HG02623 (cell line): ENCODE results near the gene ZBTB12.
"Not testable (repeated sequence)": the region's sequence is repeated elsewhere in the genome, so short reads cannot be mapped to it uniquely, and the experiment has no call there.

Source experiments
- ATAC-seq: cut with Tn5 transposase; IDR thresholded peaks from one replicate; pipeline ENCODE4 v1.9.1; 2021; ENCODE audit warnings: moderate library complexity; ENCODE audit not compliant: unreplicated experiment

ZBTB12 gene, protein sequence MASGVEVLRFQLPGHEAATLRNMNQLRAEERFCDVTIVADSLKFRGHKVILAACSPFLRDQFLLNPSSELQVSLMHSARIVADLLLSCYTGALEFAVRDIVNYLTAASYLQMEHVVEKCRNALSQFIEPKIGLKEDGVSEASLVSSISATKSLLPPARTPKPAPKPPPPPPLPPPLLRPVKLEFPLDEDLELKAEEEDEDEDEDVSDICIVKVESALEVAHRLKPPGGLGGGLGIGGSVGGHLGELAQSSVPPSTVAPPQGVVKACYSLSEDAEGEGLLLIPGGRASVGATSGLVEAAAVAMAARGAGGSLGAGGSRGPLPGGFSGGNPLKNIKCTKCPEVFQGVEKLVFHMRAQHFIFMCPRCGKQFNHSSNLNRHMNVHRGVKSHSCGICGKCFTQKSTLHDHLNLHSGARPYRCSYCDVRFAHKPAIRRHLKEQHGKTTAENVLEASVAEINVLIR

DNA sequence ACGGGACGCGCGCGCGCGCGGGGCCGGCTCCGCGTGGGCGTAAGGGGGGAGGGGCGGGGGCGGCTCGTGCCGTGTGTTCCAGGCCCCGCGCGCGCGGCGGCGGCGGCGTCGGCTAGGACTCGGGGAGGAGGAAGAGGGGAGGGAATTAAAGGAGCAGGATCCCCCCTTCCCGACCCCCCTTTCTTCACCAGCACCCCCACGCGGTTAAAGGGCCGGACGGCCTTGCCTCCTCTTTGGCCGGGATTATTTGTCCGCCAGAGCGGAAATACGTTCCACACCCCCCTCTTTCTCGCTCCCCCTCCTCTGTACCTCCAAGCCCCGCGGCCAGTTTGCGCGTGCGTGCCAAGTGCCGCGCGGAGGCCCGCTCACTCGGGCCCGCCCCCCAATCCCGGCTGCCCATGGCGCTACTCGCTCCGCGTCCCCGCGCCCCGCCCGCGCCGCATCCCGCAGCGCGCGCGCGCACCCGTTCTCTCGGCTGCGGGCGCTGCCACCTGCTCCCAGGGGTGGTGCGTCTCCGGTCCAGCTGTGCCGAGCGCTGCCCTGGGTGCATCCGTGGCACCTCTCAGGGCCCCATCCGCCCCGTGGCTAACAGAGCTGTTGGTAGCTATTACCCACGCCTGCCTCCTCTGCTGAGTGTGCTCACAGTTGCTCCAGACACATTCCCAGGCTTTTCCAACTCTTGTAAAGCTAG is at the start of gene ZBTB12:
Gene ZBTB12 (minus strand): TSS at position 134 of the 691 bp plus-strand sequence. CDS start 781 bp downstream, outside the sequence.
- peak; percentile 44 for ATAC-seq

DNA sequence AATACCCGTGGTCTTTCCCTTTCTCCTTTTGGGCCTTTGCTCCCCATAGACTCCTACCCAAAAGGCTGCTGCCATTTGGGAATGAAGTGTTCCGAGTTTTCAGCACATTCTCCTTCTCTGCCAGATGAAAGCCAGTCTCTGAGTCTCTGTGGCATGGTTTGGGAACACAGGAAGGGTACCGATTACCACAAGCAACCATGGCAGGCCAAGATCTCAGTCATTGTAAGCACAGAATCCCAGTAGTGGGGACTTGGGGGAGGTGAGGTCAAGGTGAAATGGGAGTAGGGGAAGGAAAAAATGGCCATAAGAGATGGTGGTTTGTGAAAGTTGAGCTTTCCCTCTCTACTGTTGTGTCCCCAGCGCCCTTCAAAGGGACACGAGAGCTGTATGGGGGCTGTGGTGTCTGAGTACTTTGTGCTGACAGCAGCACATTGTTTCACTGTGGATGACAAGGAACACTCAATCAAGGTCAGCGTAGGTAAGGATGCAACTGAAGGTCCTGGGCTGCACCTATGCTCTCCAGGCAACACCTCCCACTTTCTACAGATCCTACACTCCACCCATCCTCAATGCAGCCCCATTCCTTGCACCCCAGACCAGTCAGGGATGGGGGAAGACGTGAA is 48.2 kb upstream of the ZBTB12 start:
- no peak for ATAC-seq

DNA sequence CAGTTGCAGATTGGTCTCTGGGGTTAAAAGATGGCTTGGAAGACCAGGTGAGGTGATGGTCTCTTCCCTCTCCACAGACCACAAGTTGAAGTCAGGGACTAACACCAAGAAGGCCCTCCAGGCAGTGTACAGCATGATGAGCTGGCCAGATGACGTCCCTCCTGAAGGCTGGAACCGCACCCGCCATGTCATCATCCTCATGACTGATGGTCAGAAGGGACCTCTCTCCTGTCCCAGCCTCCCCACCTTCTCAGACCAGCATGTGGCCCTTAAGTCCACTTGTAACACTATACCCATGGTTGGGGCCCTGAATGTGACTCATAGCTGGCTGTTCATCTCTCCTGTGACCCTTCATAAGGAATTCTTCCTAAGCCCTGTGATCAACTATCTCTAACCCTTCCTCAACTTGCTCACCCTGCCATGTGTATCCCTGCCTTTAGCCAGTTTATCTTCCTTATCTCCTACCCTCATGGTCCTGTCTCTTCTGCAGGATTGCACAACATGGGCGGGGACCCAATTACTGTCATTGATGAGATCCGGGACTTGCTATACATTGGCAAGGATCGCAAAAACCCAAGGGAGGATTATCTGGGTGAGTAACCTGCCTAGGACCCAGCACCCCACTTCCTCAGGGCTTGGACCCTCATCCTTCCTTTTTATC is 47.0 kb upstream of the ZBTB12 start:
- ATAC-seq: no peak

DNA sequence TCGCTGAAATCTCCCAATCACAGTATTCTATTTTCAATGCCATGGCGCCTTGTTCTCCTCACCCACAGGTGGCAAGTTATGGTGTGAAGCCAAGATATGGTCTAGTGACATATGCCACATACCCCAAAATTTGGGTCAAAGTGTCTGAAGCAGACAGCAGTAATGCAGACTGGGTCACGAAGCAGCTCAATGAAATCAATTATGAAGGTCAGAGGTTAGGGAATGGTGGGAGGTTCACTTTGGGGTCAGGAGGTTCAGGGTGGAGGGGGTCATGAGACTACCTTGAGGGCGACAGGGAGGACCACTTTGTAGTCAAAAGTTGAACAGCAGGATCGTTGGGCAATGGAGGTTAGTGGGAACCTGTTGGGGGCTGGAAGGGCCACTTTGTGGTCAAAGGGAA is 46.4 kb upstream of the ZBTB12 start:
- no peak for ATAC-seq

DNA sequence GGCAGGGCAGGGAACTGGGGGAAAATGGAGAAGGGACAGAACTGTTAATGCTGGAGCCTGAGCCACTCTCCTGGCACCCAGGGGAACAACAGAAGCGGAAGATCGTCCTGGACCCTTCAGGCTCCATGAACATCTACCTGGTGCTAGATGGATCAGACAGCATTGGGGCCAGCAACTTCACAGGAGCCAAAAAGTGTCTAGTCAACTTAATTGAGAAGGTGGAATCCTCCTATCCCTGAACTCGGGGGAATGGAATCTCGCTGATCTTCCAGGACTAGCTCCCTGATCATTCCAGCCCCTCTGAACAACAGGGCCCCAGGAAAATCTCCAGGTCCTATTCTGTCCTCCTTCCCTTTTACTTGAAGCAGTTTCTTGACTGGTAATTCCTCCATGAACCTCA is 46.0 kb upstream of the ZBTB12 start:
- no peak for ATAC-seq

DNA sequence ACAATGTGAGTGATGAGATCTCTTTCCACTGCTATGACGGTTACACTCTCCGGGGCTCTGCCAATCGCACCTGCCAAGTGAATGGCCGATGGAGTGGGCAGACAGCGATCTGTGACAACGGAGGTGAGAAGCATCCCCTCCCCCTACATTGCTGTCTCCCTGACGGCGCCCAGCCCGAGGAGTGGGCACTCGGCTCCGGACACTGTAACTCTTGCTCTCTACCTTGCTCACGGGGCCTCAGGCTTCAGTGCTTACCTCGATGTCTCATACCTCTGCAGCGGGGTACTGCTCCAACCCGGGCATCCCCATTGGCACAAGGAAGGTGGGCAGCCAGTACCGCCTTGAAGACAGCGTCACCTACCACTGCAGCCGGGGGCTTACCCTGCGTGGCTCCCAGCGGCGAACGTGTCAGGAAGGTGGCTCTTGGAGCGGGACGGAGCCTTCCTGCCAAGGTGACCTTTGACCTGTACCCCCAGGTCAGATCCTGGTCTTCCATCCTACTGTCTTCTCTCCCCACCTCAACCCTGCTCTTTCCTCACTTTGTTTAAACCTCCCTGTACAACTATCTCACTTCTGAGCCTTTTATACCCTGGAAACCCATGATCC is 45.3 kb upstream of the ZBTB12 start:
- no peak for ATAC-seq

DNA sequence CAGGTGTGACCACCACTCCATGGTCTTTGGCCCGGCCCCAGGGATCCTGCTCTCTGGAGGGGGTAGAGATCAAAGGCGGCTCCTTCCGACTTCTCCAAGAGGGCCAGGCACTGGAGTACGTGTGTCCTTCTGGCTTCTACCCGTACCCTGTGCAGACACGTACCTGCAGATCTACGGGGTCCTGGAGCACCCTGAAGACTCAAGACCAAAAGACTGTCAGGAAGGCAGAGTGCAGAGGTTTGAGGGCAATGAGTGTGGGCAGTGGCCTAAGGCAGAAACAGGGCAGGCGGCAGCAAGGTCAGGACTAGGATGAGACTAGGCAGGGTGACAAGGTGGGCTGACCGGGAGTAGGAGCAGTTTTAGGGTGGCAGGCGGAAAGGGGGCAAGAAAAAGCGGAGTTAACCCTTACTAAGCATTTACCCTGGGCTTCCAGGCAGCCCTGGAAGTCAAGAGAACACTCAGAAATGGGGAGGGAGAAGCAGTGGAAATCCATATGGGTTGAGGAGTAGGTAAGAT is 44.5 kb upstream of the ZBTB12 start:
- ATAC-seq: no peak

DNA sequence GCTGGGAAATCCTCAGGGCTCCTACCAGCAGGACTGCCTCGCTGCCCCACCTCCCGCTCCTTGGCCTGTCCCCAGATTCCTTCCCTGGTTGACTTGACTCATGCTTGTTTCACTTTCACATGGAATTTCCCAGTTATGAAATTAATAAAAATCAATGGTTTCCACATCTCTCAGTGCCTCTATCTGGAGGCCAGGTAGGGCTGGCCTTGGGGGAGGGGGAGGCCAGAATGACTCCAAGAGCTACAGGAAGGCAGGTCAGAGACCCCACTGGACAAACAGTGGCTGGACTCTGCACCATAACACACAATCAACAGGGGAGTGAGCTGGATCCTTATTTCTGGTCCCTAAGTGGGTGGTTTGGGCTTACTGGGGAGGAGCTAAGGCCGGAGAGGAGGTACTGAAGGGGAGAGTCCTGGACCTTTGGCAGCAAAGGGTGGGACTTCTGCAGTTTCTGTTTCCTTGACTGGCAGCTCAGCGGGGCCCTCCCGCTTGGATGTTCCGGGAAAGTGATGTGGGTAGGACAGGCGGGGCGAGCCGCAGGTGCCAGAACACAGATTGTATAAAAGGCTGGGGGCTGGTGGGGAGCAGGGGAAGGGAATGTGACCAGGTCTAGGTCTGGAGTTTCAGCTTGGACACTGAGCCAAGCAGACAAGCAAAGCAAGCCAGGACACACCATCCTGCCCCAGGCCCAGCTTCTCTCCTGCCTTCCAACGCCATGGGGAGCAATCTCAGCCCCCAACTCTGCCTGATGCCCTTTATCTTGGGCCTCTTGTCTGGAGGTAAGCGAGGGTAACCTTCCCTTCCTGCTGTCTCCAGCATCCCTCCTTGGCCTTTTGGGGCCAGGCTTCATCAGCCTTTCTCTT is 43.9 kb upstream of the ZBTB12 start, which contains the start of gene CFB:
Gene CFB (plus strand): TSS at position 589 of the 863 bp plus-strand sequence. CDS start 127 bp downstream, at position 716.
- ATAC-seq: no peak

DNA sequence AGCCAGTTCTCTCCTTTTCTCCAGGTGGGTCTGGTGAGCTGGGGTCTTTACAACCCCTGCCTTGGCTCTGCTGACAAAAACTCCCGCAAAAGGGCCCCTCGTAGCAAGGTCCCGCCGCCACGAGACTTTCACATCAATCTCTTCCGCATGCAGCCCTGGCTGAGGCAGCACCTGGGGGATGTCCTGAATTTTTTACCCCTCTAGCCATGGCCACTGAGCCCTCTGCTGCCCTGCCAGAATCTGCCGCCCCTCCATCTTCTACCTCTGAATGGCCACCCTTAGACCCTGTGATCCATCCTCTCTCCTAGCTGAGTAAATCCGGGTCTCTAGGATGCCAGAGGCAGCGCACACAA is 43.2 kb upstream of the ZBTB12 start:
- ATAC-seq: no peak

DNA sequence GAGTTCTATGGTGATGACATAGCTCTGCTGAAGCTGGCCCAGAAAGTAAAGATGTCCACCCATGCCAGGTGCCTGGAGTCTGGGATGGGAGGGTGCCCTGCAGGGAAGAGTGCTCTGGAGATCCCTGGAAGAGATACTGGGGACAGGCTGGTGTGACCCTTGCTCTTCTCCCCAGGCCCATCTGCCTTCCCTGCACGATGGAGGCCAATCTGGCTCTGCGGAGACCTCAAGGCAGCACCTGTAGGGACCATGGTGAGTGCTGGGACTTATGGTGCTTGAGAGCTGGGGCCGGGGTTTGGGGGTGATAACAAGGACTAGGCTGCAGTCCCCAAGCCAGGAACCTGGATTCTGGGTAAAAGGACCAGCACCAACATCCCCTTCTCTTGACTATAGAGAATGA is 41.9 kb upstream of the ZBTB12 start:
- no peak for ATAC-seq

DNA sequence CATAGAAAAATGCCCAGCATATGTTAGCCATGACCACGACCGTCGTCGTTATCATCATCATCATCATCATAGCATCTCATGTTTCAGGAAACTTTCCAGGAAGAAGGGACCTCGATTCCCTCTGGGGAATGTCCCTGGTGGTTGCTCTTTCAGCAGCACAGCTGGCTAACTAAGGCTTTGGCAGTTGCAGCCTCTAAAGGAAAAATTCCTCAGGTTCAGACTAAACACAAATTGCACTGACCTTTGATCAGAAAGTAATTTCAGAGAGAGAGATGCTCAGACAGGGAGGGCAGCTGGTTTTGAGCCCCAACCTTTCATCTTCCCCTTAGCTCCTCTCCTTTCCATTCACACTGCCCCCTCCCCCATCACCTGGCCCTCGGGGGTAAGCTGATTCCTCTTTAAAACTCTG is 38.4 kb upstream of the ZBTB12 start:
- ATAC-seq: no peak

DNA sequence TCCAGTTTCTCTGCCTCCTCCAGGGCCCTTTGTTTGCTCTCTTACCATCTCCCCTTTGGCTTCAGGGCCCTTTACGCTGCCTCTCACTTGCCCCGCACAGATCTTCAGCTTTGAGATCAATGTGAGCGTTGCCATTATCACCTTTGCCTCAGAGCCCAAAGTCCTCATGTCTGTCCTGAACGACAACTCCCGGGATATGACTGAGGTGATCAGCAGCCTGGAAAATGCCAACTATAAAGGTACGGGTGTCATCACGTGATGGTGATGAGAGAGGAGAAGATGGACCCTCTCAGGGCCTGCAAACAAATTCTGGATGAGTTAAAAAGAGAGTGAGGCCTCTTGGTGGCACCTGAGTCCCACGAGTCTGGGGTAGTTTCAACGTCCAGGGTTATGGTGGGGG is 33.9 kb upstream of the ZBTB12 start:
- no peak for ATAC-seq

DNA sequence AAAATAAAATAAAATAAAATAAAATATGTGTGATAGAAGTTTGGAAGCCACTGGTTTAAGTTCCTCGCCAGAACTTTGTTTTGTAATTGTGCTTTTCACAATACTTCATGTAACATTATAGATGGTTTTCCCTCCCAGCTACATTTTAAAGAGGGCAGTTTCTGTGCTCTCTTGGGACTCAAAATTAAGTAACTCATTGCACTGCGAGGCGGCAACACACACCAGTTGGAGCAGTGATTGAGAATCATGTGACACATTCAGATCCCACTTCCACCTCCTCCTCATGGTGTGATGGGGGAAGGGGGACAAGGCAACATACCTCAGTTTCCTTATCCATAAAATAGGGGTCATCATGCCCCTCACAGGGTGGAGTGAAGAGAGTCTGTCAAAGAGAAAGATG is 33.1 kb upstream of the ZBTB12 start:
- no peak for ATAC-seq

DNA sequence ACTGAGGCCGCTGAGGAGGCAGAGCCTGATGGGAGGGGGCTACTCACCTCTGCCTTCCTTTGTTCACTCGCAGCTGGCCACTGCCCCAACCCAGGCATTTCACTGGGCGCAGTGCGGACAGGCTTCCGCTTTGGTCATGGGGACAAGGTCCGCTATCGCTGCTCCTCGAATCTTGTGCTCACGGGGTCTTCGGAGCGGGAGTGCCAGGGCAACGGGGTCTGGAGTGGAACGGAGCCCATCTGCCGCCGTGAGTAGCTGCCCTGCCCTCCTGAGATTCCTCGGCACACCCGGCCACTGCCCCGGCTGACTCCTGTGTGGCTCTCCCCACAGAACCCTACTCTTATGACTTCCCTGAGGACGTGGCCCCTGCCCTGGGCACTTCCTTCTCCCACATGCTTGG is 31.7 kb upstream of the ZBTB12 start:
- no peak for ATAC-seq

DNA sequence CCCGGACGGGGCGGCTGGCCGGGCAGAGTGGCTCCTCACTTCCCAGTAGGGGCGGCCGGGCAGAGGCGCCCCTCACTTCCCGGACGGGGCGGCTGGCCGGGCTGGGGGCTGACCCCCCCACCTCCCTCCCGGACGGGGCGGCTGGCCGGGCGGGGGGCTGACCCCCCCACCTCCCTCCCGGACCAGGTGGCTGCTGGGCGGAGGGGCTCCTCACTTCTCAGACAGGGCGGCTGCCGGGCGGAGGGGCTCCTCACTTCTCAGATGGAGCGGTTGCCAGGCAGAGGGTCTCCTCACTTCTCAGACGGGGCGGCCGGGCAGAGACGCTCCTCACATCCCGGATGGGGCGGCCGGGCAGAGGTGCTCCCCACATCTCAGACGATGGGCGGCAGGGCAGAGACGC is 30.3 kb upstream of the ZBTB12 start:
- ATAC-seq: not testable (repeated sequence)

DNA sequence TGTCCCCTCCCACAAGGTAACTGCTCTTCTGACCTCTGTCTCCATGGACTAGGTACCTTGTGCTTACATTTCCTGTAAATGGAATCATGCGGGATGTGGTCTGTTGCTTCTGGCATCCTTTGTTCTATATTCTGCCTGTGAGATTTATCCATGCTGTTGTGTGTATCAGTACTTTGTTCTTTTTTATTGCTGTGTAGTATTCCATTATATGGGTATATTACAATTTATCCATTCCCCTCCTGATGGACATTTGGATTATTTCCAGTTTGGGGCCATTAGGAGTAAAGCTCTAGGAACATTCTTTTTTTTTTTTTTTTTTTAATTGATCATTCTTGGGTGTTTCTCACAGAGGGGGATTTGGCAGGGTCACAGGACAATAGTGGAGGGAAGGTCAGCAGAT is 29.1 kb upstream of the ZBTB12 start:
- ATAC-seq: no peak

DNA sequence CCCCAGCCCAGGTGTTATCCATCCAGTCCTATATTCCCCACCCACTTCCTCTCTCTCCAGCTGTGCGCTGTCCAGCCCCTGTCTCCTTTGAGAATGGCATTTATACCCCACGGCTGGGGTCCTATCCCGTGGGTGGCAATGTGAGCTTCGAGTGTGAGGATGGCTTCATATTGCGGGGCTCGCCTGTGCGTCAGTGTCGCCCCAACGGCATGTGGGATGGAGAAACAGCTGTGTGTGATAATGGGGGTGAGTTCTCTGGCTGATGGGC is 26.7 kb upstream of the ZBTB12 start:
- no peak for ATAC-seq

DNA sequence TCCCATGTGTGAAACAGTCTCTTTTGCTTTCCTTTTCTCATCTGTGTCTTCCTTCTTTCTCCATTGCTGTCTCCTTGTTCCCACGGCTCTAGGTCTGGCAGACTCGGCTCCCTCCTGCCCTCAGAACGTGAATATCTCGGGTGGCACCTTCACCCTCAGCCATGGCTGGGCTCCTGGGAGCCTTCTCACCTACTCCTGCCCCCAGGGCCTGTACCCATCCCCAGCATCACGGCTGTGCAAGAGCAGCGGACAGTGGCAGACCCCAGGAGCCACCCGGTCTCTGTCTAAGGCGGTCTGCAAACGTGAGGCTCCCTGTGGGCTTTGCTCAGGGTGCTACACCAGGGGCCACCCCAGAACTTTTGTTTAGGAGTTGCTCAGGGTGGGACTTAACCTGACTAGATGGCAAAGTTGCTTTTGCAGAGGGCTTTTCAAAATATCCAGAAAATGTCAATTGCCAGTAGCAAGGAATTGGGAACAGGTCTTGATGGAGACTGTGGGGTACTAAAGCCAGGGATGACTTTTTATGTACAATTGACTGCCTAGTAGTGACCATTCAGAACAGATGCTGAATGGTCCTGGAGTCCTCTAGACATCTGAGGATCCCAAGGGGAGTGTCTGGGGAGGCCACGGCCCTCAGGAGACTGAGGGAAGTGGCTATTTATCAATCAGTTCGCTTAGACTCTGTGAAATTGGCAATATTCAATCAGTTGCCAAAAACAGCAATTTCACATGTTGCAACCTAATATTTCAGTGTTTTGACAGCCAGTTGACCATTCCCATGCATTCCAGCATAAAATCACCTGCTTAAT is 26.2 kb upstream of the ZBTB12 start:
- no peak for ATAC-seq

DNA sequence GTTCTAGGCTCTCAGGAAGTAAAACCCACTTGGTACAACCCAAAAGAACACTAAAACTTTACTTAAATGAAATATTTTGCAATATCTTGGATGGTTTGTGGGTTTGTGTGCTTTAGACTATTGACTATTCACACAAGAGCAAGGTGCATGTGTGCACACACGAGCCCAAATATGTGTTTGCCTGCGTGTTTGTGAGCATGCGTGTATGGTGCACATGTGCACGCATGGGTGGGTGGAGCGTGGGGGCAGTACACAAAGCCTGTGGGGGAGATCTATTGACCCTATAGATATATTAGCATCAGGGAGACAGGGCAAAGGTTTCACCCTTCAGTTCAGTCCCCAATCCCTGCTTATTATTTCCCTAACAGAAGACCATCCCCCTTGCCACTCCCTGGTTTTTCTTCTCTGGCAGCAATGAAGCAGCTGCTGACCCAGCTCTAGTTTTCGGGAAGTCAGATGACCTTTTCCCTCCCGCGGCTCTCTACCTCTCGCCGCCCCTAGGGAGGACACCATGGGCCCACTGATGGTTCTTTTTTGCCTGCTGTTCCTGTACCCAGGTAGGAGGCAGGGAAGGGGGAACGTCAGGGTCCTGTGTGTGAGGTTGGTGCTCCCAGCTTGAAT is 25.5 kb upstream of the ZBTB12 start, which contains the start of gene C2:
Gene C2 (plus strand): TSS at position 476 of the 621 bp plus-strand sequence. CDS start 36 bp downstream, at position 512.
- ATAC-seq: no peak
